Neural cell (in vitro differentiated cells): ENCODE data around the gene RAD23B. TPM values are rescaled to one million over a fixed set of nuclear protein-coding genes. Genes with fewer than 3 reads are reported as not detected.

Source experiments
- H2AFZ ChIP-seq: fragments of 200-600, 300-800 bp; sonication (generic), shearing (Covaris generic); 2 replicates; pipeline ENCODE4 v1.6.0; 2014; ENCODE audit warnings: low read depth, mild to moderate bottlenecking, antibody characterized with exemption, low read length, moderate library complexity
- H3F3A ChIP-seq: fragments of 200-600 bp; shearing (Covaris generic); 2 replicates; pipeline ENCODE4 v1.6.1; 2016; ENCODE audit warnings: mild to moderate bottlenecking, moderate library complexity, mixed read lengths, antibody characterized with exemption, low read length; ENCODE audit not compliant: insufficient read depth, poor library complexity, severe bottlenecking
- H3K27ac ChIP-seq: fragments of 200-600, 300-800 bp; sonication (generic), shearing (Covaris generic); 2 replicates; pipeline ENCODE4 v1.5.1; 2014; ENCODE audit warnings: mild to moderate bottlenecking, low read length, moderate library complexity
- H3K27me3 ChIP-seq: fragments of 300-800, 200-600 bp; sonication (generic), shearing (Covaris generic); 2 replicates; pipeline ENCODE4 v1.6.0; 2014; ENCODE audit warnings: mild to moderate bottlenecking, low read depth, low read length, moderate library complexity; ENCODE audit not compliant: insufficient read depth
- H3K36me3 ChIP-seq: fragments of 300-800, 200-600 bp; sonication (generic), shearing (Covaris generic); 2 replicates; pipeline ENCODE4 v1.5.1; 2014; ENCODE audit warnings: mild to moderate bottlenecking, antibody characterized with exemption, low read length, moderate library complexity; ENCODE audit not compliant: insufficient read depth
- H3K4me2 ChIP-seq: fragments of 300-800, 200-600 bp; sonication (generic), shearing (Covaris generic); 2 replicates; pipeline ENCODE4 v1.6.0; 2014; ENCODE audit warnings: mild to moderate bottlenecking, low read length
- H3K4me3 ChIP-seq: fragments of 300-800, 200-600 bp; sonication (generic), shearing (Covaris generic); 2 replicates; pipeline ENCODE4 v1.5.1; 2014; ENCODE audit warnings: mild to moderate bottlenecking, low read length, moderate library complexity
- H3K79me2 ChIP-seq: fragments of 200-600 bp; shearing (Covaris generic); replicated peaks from 2 replicates; pipeline ENCODE4 v1.6.0; 2014; ENCODE audit warnings: mild to moderate bottlenecking, low read length, moderate library complexity; ENCODE audit not compliant: insufficient read depth
- H3K9ac ChIP-seq: fragments of 300-800, 200-600 bp; sonication (generic), shearing (Covaris generic); 2 replicates; pipeline ENCODE4 v1.6.1; 2016; ENCODE audit warnings: mild to moderate bottlenecking, low read length, mixed read lengths
- H3K9me2 ChIP-seq: fragments of 200-600 bp; shearing (Covaris generic); 2 replicates; pipeline ENCODE4 v1.6.1; 2016; ENCODE audit warnings: mild to moderate bottlenecking, low read length, mixed read lengths; ENCODE audit not compliant: insufficient read depth
- H3K9me3 ChIP-seq: fragments of 200-600, 300-800 bp; sonication (generic), shearing (Covaris generic); 2 replicates; pipeline ENCODE4 v1.6.1; 2016; ENCODE audit warnings: mild to moderate bottlenecking, mixed run types, low read length, moderate library complexity, mixed read lengths
- H4K20me1 ChIP-seq: fragments of 200-600 bp; shearing (Covaris generic); 2 replicates; pipeline ENCODE4 v1.6.1; 2016; ENCODE audit warnings: mild to moderate bottlenecking, mixed run types; ENCODE audit not compliant: insufficient read depth
- CTCF ChIP-seq: fragments of 450-650 bp; IDR thresholded peaks from 2 replicates; pipeline ENCODE4 v1.5.1; 2014; ENCODE audit warnings: antibody characterized with exemption, mild to moderate bottlenecking, moderate library complexity; ENCODE audit not compliant: poor library complexity, severe bottlenecking
- EP300 ChIP-seq: fragments of 450-650 bp; conservative IDR thresholded peaks from 2 replicates; pipeline ENCODE4 v1.6.1; 2014; ENCODE audit warnings: antibody characterized with exemption, mild to moderate bottlenecking, moderate library complexity; ENCODE audit not compliant: poor library complexity, severe bottlenecking
- EZH2 ChIP-seq: fragments of 200-600, 300-800 bp; shearing (Covaris generic), sonication (generic); IDR thresholded peaks from 2 replicates; pipeline ENCODE4 v1.6.1; 2014; ENCODE audit warnings: antibody characterized with exemption, low read length, borderline replicate concordance, mild to moderate bottlenecking; ENCODE audit not compliant: insufficient read depth, poor library complexity, severe bottlenecking
- MXI1 ChIP-seq: fragments of 450-650 bp; conservative IDR thresholded peaks from 2 replicates; pipeline ENCODE4 v1.6.1; 2014; ENCODE audit warnings: antibody characterized with exemption, mild to moderate bottlenecking; ENCODE audit not compliant: poor library complexity, severe bottlenecking
- POLR2AphosphoS5 ChIP-seq: IDR thresholded peaks from 2 replicates; pipeline ENCODE4 v1.6.1; 2012
- RAD21 ChIP-seq: fragments of 450-650 bp; conservative IDR thresholded peaks from 2 replicates; pipeline ENCODE4 v1.6.1; 2014; ENCODE audit warnings: antibody characterized with exemption, mild to moderate bottlenecking, moderate library complexity
- SMC3 ChIP-seq: fragments of 450-650 bp; conservative IDR thresholded peaks from 2 replicates; pipeline ENCODE4 v1.6.1; 2014; ENCODE audit warnings: antibody characterized with exemption, mild to moderate bottlenecking, moderate library complexity; ENCODE audit not compliant: poor library complexity
- TAF1 ChIP-seq: IDR thresholded peaks from 2 replicates; pipeline ENCODE4 v1.6.1; 2012; ENCODE audit warnings: low read depth
- polyA plus RNA-seq: library from polyadenylated mRNA; depleted of rRNA; stranded (reverse); fragments of >200 nt; gene quantifications from 2 replicates; pipeline ENCODE4 v1.2.3, GENCODE V29; 2014
- TF ChIP-seq, protein P1 (sequence below): IDR thresholded peaks from 2 replicates; pipeline ENCODE4 v1.6.1; 2012; ENCODE audit warnings: borderline replicate concordance

RAD23B gene
- polyA plus RNA-seq, 1 donor from 2014 or later: 97.3 TPM

GRCh38 chr9:107280543-107280942 lies 2.5 kb upstream of the RAD23B start:
- no peaks in the 10 kb centered on the region for H3F3A ChIP-seq
- H3K27ac ChIP-seq: no peak overlapping the region
- H3K36me3 ChIP-seq: no peaks in the 10 kb centered on the region
- H3K9ac ChIP-seq: no peak overlapping the region
- no peak overlapping the region for H3K4me3 ChIP-seq
- no peaks in the 10 kb centered on the region for H3K27me3 ChIP-seq
- no peak overlapping the region for H3K4me2 ChIP-seq
- peaks cover 6% of the 10 kb centered on the region for H4K20me1 ChIP-seq
- no peak for TF ChIP-seq EZH2
- H2AFZ ChIP-seq: no peak overlapping the region
- no peaks in the 10 kb centered on the region for H3K9me2 ChIP-seq
- no peaks in the 10 kb centered on the region for H3K9me3 ChIP-seq
- H3K79me2 ChIP-seq: peaks cover 20% of the 10 kb centered on the region

DNA sequence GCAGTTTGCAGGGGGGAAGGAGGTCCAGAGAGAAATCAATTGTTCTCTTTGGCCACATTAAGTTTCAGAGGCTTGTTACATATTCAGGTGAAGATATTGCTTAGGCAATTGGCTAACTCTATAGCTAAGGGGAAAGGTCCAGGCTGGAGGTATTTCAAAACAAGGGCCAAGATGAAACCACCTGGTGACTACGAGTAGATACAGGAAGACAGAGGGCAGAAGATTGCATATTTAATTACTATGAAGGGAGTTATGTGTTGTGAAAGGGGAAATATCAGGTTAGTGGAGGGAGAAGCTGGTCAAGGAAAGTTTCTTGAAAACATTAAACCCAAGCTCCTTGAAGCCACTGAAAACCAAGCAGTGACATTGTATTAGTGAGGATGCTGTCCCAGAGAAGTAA lies 1.9 kb upstream of the RAD23B start:
- no peaks in the 10 kb centered on the region for H3K9me2 ChIP-seq
- H3F3A ChIP-seq: no peaks in the 10 kb centered on the region
- no peak overlapping the region for H3K4me2 ChIP-seq
- H3K9me3 ChIP-seq: no peaks in the 10 kb centered on the region
- H3K4me3 ChIP-seq: no peak overlapping the region
- no peak overlapping the region for H3K27ac ChIP-seq
- H3K36me3 ChIP-seq: no peaks in the 10 kb centered on the region
- H2AFZ ChIP-seq: no peak overlapping the region
- H3K9ac ChIP-seq: no peak overlapping the region
- peaks cover 26% of the 10 kb centered on the region for H3K79me2 ChIP-seq
- peaks cover 10% of the 10 kb centered on the region for H4K20me1 ChIP-seq
- H3K27me3 ChIP-seq: no peaks in the 10 kb centered on the region
- no peak for TF ChIP-seq TAF1
- no peak for TF ChIP-seq EP300
- TF ChIP-seq MXI1: no peak
- no peak for TF ChIP-seq POLR2AphosphoS5
- no peak for TF ChIP-seq CTCF
- TF ChIP-seq, protein P1, sequence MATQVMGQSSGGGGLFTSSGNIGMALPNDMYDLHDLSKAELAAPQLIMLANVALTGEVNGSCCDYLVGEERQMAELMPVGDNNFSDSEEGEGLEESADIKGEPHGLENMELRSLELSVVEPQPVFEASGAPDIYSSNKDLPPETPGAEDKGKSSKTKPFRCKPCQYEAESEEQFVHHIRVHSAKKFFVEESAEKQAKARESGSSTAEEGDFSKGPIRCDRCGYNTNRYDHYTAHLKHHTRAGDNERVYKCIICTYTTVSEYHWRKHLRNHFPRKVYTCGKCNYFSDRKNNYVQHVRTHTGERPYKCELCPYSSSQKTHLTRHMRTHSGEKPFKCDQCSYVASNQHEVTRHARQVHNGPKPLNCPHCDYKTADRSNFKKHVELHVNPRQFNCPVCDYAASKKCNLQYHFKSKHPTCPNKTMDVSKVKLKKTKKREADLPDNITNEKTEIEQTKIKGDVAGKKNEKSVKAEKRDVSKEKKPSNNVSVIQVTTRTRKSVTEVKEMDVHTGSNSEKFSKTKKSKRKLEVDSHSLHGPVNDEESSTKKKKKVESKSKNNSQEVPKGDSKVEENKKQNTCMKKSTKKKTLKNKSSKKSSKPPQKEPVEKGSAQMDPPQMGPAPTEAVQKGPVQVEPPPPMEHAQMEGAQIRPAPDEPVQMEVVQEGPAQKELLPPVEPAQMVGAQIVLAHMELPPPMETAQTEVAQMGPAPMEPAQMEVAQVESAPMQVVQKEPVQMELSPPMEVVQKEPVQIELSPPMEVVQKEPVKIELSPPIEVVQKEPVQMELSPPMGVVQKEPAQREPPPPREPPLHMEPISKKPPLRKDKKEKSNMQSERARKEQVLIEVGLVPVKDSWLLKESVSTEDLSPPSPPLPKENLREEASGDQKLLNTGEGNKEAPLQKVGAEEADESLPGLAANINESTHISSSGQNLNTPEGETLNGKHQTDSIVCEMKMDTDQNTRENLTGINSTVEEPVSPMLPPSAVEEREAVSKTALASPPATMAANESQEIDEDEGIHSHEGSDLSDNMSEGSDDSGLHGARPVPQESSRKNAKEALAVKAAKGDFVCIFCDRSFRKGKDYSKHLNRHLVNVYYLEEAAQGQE: no peak
- no peak for TF ChIP-seq RAD21
- no peak for TF ChIP-seq SMC3
- no peak for TF ChIP-seq EZH2
